GM23338 (cell line): Measurements from ENCODE around the gene MAP3K4. TPM values are rescaled to one million over a fixed set of nuclear protein-coding genes. Genes with fewer than 3 reads are reported as not detected.

Source experiments
- ATAC-seq: fragments of 200-7000 bp; cut with Tn5 transposase; 3 replicates; pipeline ENCODE4 v1.9.1; 2020
- DNase-seq: peaks from one replicate; pipeline ENCODE4 v3.0.0-alpha.2; 2015; ENCODE audit warnings: low spot score
- H2AFZ ChIP-seq: fragments of 200-600 bp; sonication (generic); 2 replicates; pipeline ENCODE4 v1.8.0; 2016; ENCODE audit warnings: antibody characterized with exemption, mild to moderate bottlenecking, moderate library complexity
- H3F3A ChIP-seq: fragments of 200-600 bp; sonication (generic); replicated peaks from 2 replicates; pipeline ENCODE4 v1.8.0; 2017; ENCODE audit warnings: antibody characterized with exemption, mixed run types, low read depth
- H3K27ac ChIP-seq: fragments of 200-600 bp; sonication (generic); 2 replicates; pipeline ENCODE4 v1.6.1; 2016; ENCODE audit warnings: low read depth
- H3K27me3 ChIP-seq: fragments of 200-600 bp; sonication (generic); 2 replicates; pipeline ENCODE4 v1.8.0; 2016; ENCODE audit warnings: mild to moderate bottlenecking, mixed run types, moderate library complexity; ENCODE audit not compliant: insufficient read depth
- H3K36me3 ChIP-seq: fragments of 200-600 bp; sonication (generic); 2 replicates; pipeline ENCODE4 v1.8.0; 2016; ENCODE audit warnings: mild to moderate bottlenecking; ENCODE audit not compliant: insufficient read depth
- H3K4me1 ChIP-seq: fragments of 200-600 bp; sonication (generic); 2 replicates; pipeline ENCODE4 v1.8.0; 2016; ENCODE audit warnings: mild to moderate bottlenecking, moderate library complexity; ENCODE audit not compliant: insufficient read depth
- H3K4me2 ChIP-seq: fragments of 200-600 bp; sonication (generic); 2 replicates; pipeline ENCODE4 v1.7.1; 2017; ENCODE audit warnings: mixed run types
- H3K4me3 ChIP-seq: fragments of 200-600 bp; sonication (generic); 2 replicates; pipeline ENCODE4 v1.6.1; 2016; ENCODE audit warnings: mixed run types
- H3K79me2 ChIP-seq: fragments of 200-600 bp; sonication (generic); replicated peaks from 2 replicates; pipeline ENCODE4 v1.8.0; 2017; ENCODE audit warnings: mild to moderate bottlenecking; ENCODE audit not compliant: insufficient read depth
- H3K9me2 ChIP-seq: fragments of 200-600 bp; sonication (generic); 2 replicates; pipeline ENCODE4 v1.8.0; 2017; ENCODE audit not compliant: insufficient read depth
- H4K20me1 ChIP-seq: fragments of 200-600 bp; sonication (generic); replicated peaks from 2 replicates; pipeline ENCODE4 v1.8.0; 2017; ENCODE audit warnings: mild to moderate bottlenecking; ENCODE audit not compliant: insufficient read depth
- H3K27ac Mint-ChIP-seq: 2 replicates; pipeline ENCODE4 v1.8.0; 2020; ENCODE audit warnings: inconsistent platforms, mild to moderate bottlenecking, moderate library complexity, mixed read lengths
- H3K27me3 Mint-ChIP-seq: 3 replicates; pipeline ENCODE4 v1.8.0; 2022; ENCODE audit warnings: low read depth, mild to moderate bottlenecking, moderate library complexity, mixed read lengths, inconsistent platforms; ENCODE audit not compliant: insufficient read depth, poor library complexity
- H3K36me3 Mint-ChIP-seq: 3 replicates; pipeline ENCODE4 v1.8.0; 2021; ENCODE audit warnings: low read depth, mild to moderate bottlenecking, inconsistent platforms, moderate library complexity, mixed read lengths
- H3K4me1 Mint-ChIP-seq: 3 replicates; pipeline ENCODE4 v1.8.0; 2020; ENCODE audit warnings: mild to moderate bottlenecking, inconsistent platforms, mixed read lengths
- H3K4me3 Mint-ChIP-seq: 3 replicates; pipeline ENCODE4 v1.8.0; 2021; ENCODE audit warnings: moderate library complexity, mild to moderate bottlenecking, inconsistent platforms, mixed read lengths
- H3K9me3 Mint-ChIP-seq: 3 replicates; pipeline ENCODE4 v1.8.0; 2020; ENCODE audit warnings: moderate library complexity, mild to moderate bottlenecking, inconsistent platforms, mixed read lengths
- REST ChIP-seq: IDR thresholded peaks from one replicate; pipeline ENCODE4 v1.6.1; 2018; ENCODE audit warnings: antibody characterized with exemption; ENCODE audit not compliant: unreplicated experiment
- polyA plus RNA-seq: library from polyadenylated mRNA; unstranded; fragments of >200 nt; fragmentation: Nextera tagmentation; extraction: Ambion mirVana; gene quantifications from 2 replicates; pipeline ENCODE4 v1.2.1, GENCODE V29; 2016
- total RNA-seq: library from RNA; depleted of rRNA; stranded (reverse); fragments of >200 nt; shearing (Covaris generic); gene quantifications from 2 replicates; pipeline ENCODE4 v1.2.3, GENCODE V29; 2014
- TF ChIP-seq, protein P1 (sequence below): IDR thresholded peaks from 2 replicates; pipeline ENCODE4 v1.6.1; 2016; ENCODE audit warnings: antibody characterized with exemption
- TF ChIP-seq, protein P2 (sequence below): fragments of 250-450 bp; sonication (Bioruptor Pico); IDR thresholded peaks from 2 replicates; pipeline ENCODE4 v1.5.0; 2020; ENCODE audit warnings: mild to moderate bottlenecking, moderate library complexity

Gene MAP3K4
- total and polyA plus RNA-seq, 2 experiments from 2014 or later, result 44.4 to 48.8 TPM

GRCh38 chr6:161073930-161074329 lies 82.4 kb downstream of the MAP3K4 start:
- H3K27me3 Mint-ChIP-seq, result peaks cover 2% of the 10 kb centered on the region
- Histone ChIP-seq H3K27ac (no peak overlapping the region), H3K4me1 (no peaks in the 10 kb centered on the region), H3K4me2 (no peak overlapping the region), H4K20me1 (peaks cover 9% of the 10 kb centered on the region; the same call in 1 of the 2 replicates), H2AFZ (no peak overlapping the region), H3F3A (no peaks in the 10 kb centered on the region), H3K27me3 (no peaks in the 10 kb centered on the region), H3K36me3 (0 out of 2 replicates have a peak, but pooled peaks cover 3% of the 10 kb centered on the region), H3K79me2 (no peaks in the 10 kb centered on the region), H3K9me2 (no peaks in the 10 kb centered on the region), H3K4me3 (no peak overlapping the region)
- TF ChIP-seq, protein P1, sequence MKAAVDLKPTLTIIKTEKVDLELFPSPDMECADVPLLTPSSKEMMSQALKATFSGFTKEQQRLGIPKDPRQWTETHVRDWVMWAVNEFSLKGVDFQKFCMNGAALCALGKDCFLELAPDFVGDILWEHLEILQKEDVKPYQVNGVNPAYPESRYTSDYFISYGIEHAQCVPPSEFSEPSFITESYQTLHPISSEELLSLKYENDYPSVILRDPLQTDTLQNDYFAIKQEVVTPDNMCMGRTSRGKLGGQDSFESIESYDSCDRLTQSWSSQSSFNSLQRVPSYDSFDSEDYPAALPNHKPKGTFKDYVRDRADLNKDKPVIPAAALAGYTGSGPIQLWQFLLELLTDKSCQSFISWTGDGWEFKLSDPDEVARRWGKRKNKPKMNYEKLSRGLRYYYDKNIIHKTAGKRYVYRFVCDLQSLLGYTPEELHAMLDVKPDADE, result no peak
- TF ChIP-seq, protein P2, sequence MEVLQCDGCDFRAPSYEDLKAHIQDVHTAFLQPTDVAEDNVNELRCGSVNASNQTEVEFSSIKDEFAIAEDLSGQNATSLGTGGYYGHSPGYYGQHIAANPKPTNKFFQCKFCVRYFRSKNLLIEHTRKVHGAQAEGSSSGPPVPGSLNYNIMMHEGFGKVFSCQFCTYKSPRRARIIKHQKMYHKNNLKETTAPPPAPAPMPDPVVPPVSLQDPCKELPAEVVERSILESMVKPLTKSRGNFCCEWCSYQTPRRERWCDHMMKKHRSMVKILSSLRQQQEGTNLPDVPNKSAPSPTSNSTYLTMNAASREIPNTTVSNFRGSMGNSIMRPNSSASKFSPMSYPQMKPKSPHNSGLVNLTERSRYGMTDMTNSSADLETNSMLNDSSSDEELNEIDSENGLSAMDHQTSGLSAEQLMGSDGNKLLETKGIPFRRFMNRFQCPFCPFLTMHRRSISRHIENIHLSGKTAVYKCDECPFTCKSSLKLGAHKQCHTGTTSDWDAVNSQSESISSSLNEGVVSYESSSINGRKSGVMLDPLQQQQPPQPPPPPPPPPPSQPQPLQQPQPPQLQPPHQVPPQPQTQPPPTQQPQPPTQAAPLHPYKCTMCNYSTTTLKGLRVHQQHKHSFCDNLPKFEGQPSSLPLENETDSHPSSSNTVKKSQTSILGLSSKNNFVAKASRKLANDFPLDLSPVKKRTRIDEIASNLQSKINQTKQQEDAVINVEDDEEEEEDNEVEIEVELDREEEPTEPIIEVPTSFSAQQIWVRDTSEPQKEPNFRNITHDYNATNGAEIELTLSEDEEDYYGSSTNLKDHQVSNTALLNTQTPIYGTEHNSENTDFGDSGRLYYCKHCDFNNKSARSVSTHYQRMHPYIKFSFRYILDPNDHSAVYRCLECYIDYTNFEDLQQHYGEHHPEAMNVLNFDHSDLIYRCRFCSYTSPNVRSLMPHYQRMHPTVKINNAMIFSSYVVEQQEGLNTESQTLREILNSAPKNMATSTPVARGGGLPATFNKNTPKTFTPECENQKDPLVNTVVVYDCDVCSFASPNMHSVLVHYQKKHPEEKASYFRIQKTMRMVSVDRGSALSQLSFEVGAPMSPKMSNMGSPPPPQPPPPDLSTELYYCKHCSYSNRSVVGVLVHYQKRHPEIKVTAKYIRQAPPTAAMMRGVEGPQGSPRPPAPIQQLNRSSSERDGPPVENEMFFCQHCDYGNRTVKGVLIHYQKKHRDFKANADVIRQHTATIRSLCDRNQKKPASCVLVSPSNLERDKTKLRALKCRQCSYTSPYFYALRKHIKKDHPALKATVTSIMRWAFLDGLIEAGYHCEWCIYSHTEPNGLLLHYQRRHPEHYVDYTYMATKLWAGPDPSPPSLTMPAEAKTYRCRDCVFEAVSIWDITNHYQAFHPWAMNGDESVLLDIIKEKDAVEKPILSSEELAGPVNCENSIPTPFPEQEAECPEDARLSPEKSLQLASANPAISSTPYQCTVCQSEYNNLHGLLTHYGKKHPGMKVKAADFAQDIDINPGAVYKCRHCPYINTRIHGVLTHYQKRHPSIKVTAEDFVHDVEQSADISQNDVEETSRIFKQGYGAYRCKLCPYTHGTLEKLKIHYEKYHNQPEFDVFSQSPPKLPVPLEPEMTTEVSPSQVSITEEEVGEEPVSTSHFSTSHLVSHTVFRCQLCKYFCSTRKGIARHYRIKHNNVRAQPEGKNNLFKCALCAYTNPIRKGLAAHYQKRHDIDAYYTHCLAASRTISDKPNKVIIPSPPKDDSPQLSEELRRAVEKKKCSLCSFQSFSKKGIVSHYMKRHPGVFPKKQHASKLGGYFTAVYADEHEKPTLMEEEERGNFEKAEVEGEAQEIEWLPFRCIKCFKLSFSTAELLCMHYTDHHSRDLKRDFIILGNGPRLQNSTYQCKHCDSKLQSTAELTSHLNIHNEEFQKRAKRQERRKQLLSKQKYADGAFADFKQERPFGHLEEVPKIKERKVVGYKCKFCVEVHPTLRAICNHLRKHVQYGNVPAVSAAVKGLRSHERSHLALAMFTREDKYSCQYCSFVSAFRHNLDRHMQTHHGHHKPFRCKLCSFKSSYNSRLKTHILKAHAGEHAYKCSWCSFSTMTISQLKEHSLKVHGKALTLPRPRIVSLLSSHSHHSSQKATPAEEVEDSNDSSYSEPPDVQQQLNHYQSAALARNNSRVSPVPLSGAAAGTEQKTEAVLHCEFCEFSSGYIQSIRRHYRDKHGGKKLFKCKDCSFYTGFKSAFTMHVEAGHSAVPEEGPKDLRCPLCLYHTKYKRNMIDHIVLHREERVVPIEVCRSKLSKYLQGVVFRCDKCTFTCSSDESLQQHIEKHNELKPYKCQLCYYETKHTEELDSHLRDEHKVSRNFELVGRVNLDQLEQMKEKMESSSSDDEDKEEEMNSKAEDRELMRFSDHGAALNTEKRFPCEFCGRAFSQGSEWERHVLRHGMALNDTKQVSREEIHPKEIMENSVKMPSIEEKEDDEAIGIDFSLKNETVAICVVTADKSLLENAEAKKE (CRISPR knock-in tag), result no peak
- no peak for TF ChIP-seq REST
- H3K27ac Mint-ChIP-seq, result no peak overlapping the region
- peaks cover 10% of the 10 kb centered on the region; the same call in 2 of the 3 replicates for H3K36me3 Mint-ChIP-seq
- no peak overlapping the region for H3K4me3 Mint-ChIP-seq
- no peaks in the 10 kb centered on the region for H3K9me3 Mint-ChIP-seq
- DNase-seq, result no peak
- peaks cover 3% of the 10 kb centered on the region for H3K4me1 Mint-ChIP-seq
- no peak for ATAC-seq
